Left lung (tissue), 10 donors: ENCODE results near the gene SLCO1B1. TPM values are rescaled to one million over a fixed set of nuclear protein-coding genes. Genes with fewer than 3 reads are reported as not detected.
"Not testable (repeated sequence)": the region's sequence is repeated elsewhere in the genome, so short reads cannot be mapped to it uniquely, and the experiment has no call there.

Experiments
- ATAC-seq: fragments of 200-7000 bp; cut with Tn5 transposase; one replicate; pipeline ENCODE4 v1.9.1; 2020; ENCODE audit warnings: moderate library complexity
- DNase-seq, 4 donors: peaks; one replicate each; pipeline ENCODE4 v3.0.0-alpha.2; 2013 to 2020
- H3K27ac ChIP-seq, 2 donors: fragments of 200-600 bp; sonication (generic) in 1 of 2; one replicate each; pipeline versions ENCODE4 v1.5.0 to v1.8.0; 2020 to 2021
- H3K27me3 ChIP-seq, 2 donors: fragments of 200-600 bp; sonication (generic) in 1 of 2; one replicate each; pipeline versions ENCODE4 v1.5.0 to v1.8.0; 2020 to 2021
- H3K36me3 ChIP-seq, 2 donors: fragments of 200-600 bp; sonication (generic) in 1 of 2; one replicate each; pipeline versions ENCODE4 v1.5.0 to v1.8.0; 2020 to 2021
- H3K4me1 ChIP-seq, 2 donors: fragments of 200-600 bp; one replicate each; pipeline ENCODE4 v1.8.0; 2021
- H3K4me3 ChIP-seq, 2 donors: fragments of 200-600 bp; sonication (generic) in 1 of 2; one replicate each; pipeline versions ENCODE4 v1.5.0 to v1.8.0; 2020 to 2021; ENCODE audit warnings: mild to moderate bottlenecking in 1 of 2
- H3K9me3 ChIP-seq, 2 donors: fragments of 200-600 bp; sonication (generic) in 1 of 2; one replicate each; pipeline versions ENCODE4 v1.5.0 to v1.8.0; 2020 to 2021
- CTCF ChIP-seq, 2 donors: fragments of 200-600 bp; sonication (generic) in 1 of 2; IDR thresholded peaks; one replicate each; pipeline versions ENCODE4 v1.5.0 to v1.8.0; 2021; ENCODE audit warnings: antibody characterized with exemption in 2 of 2
- intact Hi-C, 2 donors: fragments of 100-400 bp; cut with DNase I; formaldehyde crosslinking; loops; one replicate each; pipeline versions ENCODE4 v1.11.2 to v1.14.2; 2022
- polyA plus RNA-seq, 6 donors: library from polyadenylated mRNA; unstranded; fragments of 120-200 nt; gene quantifications; one replicate each; pipeline ENCODE4 v1.2.1, GENCODE V29; 2013; ENCODE audit not compliant: insufficient read length in 6 of 6
- total RNA-seq, 2 donors: library from RNA; stranded (reverse); fragmentation: NEBNext Ultra II Directional; extraction: Animal tissue kit (Norgen Biotek cat#: 25700); gene quantifications; one replicate each; pipeline ENCODE4 v1.2.1, GENCODE V29; 2021
- donor health status: DM: no; HTN: yes; CAD: no.
- donor health status: DM: no; HTN: no; CAD: no.

SLCO1B1 gene
- total and polyA plus RNA-seq, 8 donors = not detected

GRCh38 chr12:21118760-21119159, 12.2 kb upstream of the SLCO1B1 start:
- intact Hi-C loops = no loop called here
- no peaks in the 10 kb centered on the region for H3K4me1 ChIP-seq
- peaks cover 0 to 7% of the 10 kb centered on the region in 2 donors for H3K9me3 ChIP-seq
- ATAC-seq (no peak), DNase-seq (no peak)
- no peak overlapping the region for H3K4me3 ChIP-seq
- no peaks in the 10 kb centered on the region for H3K36me3 ChIP-seq
- no peaks in the 10 kb centered on the region for H3K27me3 ChIP-seq
- no peak overlapping the region for H3K27ac ChIP-seq
- TF ChIP-seq CTCF (IDR thresholded peaks at IDR 0.05) = no peak

GRCh38 chr12:21129351-21129750, 1.6 kb upstream of the SLCO1B1 start:
- DNase-seq (no peak), ATAC-seq (no peak)
- TF ChIP-seq CTCF (IDR thresholded peaks at IDR 0.05) = no peak
- intact Hi-C loops = no loop called here
- no peak overlapping the region for H3K4me3 ChIP-seq
- H3K9me3 ChIP-seq = no peaks in the 10 kb centered on the region
- H3K36me3 ChIP-seq = no peaks in the 10 kb centered on the region
- no peaks in the 10 kb centered on the region for H3K4me1 ChIP-seq
- no peak overlapping the region for H3K27ac ChIP-seq
- H3K27me3 ChIP-seq = no peaks in the 10 kb centered on the region

- DNase-seq = no peak
- Histone ChIP-seq H3K4me3 (no peak overlapping the region), H3K36me3 (no peaks in the 10 kb centered on the region), H3K27me3 (no peaks in the 10 kb centered on the region), H3K9me3 (no peaks in the 10 kb centered on the region), H3K4me1 (no peaks in the 10 kb centered on the region), H3K27ac (no peak overlapping the region)
- intact Hi-C loops = no loop called here
- ATAC-seq = no peak
- no peak for TF ChIP-seq CTCF (IDR thresholded peaks at IDR 0.05)
These were observed 1.1 kb upstream of the SLCO1B1 start for GRCh38 chr12:21129906-21130305.

- ATAC-seq, H3K4me3 ChIP-seq, H3K4me1 ChIP-seq, intact Hi-C loops, H3K27ac ChIP-seq, H3K27me3 ChIP-seq, H3K9me3 ChIP-seq, H3K36me3 ChIP-seq: not testable (repeated sequence)
- DNase-seq = peak in 1 of 4 donors; percentile 30
These were observed 6.5 kb downstream of the SLCO1B1 start for GRCh38 chr12:21137318-21137999.

- no peak overlapping the region for H3K4me3 ChIP-seq
- H3K27me3 ChIP-seq = no peaks in the 10 kb centered on the region
- peaks cover 0 to 6% of the 10 kb centered on the region in 2 donors for H3K9me3 ChIP-seq
- DNase-seq = no peak
- H3K27ac ChIP-seq = no peak overlapping the region
- no peaks in the 10 kb centered on the region for H3K4me1 ChIP-seq
- H3K36me3 ChIP-seq = no peaks in the 10 kb centered on the region
- TF ChIP-seq CTCF (IDR thresholded peaks at IDR 0.05) = no peak
- ATAC-seq = no peak
- intact Hi-C loops = no loop called here
These were observed 7.0 kb downstream of the SLCO1B1 start for GRCh38 chr12:21138016-21138415.

GRCh38 chr12:21144309-21144708, 13.3 kb downstream of the SLCO1B1 start:
- no peak overlapping the region for H3K4me3 ChIP-seq
- ATAC-seq = no peak

GRCh38 chr12:21149861-21150260, 18.9 kb downstream of the SLCO1B1 start:
- H3K9me3 ChIP-seq, H3K4me3 ChIP-seq, H3K27ac ChIP-seq, H3K36me3 ChIP-seq, intact Hi-C loops, H3K4me1 ChIP-seq, H3K27me3 ChIP-seq: not testable (repeated sequence)
- ATAC-seq (peak; percentile 29), DNase-seq (peak in 1 of 4 donors; percentile 14)

More at GRCh38 chr12:21144309-21144708, 13.3 kb downstream of the SLCO1B1 start:
- intact Hi-C loops = no loop called here
- H3K27me3 ChIP-seq = no peaks in the 10 kb centered on the region
- H3K4me1 ChIP-seq = no peaks in the 10 kb centered on the region
- no peak overlapping the region for H3K27ac ChIP-seq
- peaks cover 0 to 3% of the 10 kb centered on the region in 2 donors for H3K9me3 ChIP-seq
- no peak for TF ChIP-seq CTCF (IDR thresholded peaks at IDR 0.05)
- H3K36me3 ChIP-seq = no peaks in the 10 kb centered on the region
- no peak for DNase-seq
